Spleen (tissue), 7 donors: ENCODE data around the gene PRPF8.

Experiments used
- POLR2A ChIP-seq, 3 donors: fragments of 450-650 bp; IDR thresholded peaks; one replicate each; pipeline ENCODE4 v1.5.1; 2017; ENCODE audit warnings: antibody characterized with exemption in 3 of 3, mild to moderate bottlenecking in 1 of 3
- TF ChIP-seq, protein P1 (sequence below), 11 experiments: fragments of 200-600 bp in 7 of 11; fragments of 450-650 bp in 4 of 11; sonication (generic) in 4 of 11; IDR thresholded peaks in 8 of 11; conservative IDR thresholded peaks in 3 of 11; 1 replicate in 7 of 11; 2 replicates in 4 of 11; pipeline versions ENCODE4 v1.4.0 to v1.8.0; 2016 to 2021; ENCODE audit warnings: antibody characterized with exemption in 11 of 11, inconsistent platforms in 4 of 11, mild to moderate bottlenecking in 1 of 11
- donor health status: DM: no; HTN: no; CAD: no; lungs with moderate emphysema.
- donor health status: DM: no; HTN: no; CAD: no.
- donor health status: DM: no; HTN: no; CAD: no.

DNA sequence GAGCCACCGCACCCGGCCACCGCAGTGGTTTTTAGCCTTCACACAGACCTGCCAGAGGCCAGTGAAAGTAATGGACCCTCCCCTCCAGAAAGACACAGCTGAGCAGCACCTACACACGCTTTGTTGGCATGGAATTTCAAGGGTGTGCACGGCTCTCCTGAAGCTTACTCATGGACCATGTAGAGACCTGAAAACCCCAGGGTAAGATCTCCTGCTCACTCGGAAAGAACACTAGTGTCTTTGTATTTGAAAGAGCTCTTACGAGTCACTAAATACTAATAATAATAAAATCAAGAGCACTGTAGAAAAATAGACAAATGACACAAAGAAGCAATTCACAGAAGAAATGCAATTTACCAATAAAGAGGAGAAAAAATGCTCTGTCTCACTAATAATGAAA, 76.0 kb downstream of the PRPF8 start:
- TF ChIP-seq, protein P1, sequence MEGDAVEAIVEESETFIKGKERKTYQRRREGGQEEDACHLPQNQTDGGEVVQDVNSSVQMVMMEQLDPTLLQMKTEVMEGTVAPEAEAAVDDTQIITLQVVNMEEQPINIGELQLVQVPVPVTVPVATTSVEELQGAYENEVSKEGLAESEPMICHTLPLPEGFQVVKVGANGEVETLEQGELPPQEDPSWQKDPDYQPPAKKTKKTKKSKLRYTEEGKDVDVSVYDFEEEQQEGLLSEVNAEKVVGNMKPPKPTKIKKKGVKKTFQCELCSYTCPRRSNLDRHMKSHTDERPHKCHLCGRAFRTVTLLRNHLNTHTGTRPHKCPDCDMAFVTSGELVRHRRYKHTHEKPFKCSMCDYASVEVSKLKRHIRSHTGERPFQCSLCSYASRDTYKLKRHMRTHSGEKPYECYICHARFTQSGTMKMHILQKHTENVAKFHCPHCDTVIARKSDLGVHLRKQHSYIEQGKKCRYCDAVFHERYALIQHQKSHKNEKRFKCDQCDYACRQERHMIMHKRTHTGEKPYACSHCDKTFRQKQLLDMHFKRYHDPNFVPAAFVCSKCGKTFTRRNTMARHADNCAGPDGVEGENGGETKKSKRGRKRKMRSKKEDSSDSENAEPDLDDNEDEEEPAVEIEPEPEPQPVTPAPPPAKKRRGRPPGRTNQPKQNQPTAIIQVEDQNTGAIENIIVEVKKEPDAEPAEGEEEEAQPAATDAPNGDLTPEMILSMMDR (IDR thresholded peaks at IDR 0.05 in 8 of 11, conservative IDR thresholded peaks at IDR 0.05 in 3 of 11), result no peak
- TF ChIP-seq POLR2A (IDR thresholded peaks at IDR 0.05), result no peak
